Omental fat pad (tissue), 4 donors: ENCODE results near the gene IKZF1. TPM values are rescaled to one million over a fixed set of nuclear protein-coding genes. Genes with fewer than 3 reads are reported as not detected.

Experiments
- ATAC-seq: fragments of 150-250 bp; one replicate; pipeline ENCODE4 v1.9.1; 2016; ENCODE audit warnings: mild to moderate bottlenecking, moderate library complexity; ENCODE audit not compliant: low FRiP score
- DNase-seq: peaks from one replicate; pipeline ENCODE4 v3.0.0-alpha.2; 2019; ENCODE audit warnings: low spot score
- CTCF ChIP-seq, 3 donors: fragments of 450-650 bp; IDR thresholded peaks; one replicate each; pipeline ENCODE4 v1.5.1; 2016 to 2017; ENCODE audit warnings: antibody characterized with exemption in 3 of 3, mild to moderate bottlenecking in 3 of 3, moderate library complexity in 2 of 3
- total RNA-seq, 4 donors: library from RNA; depleted of rRNA; stranded (reverse); fragments of >200 nt; gene quantifications; one replicate each; pipeline ENCODE4 v1.1.0, GENCODE V29; 2016

Gene IKZF1
- total RNA-seq, 4 donors from 2014 or later = 14.6 to 34.5 (median 21.7) TPM

- DNase-seq (no peak), ATAC-seq (no peak)
- no peak for TF ChIP-seq CTCF (IDR thresholded peaks at IDR 0.05)
Observed at GRCh38 chr7:50409856-50410745, 105.6 kb downstream of the IKZF1 start.

- no peak for DNase-seq
- no peak for TF ChIP-seq CTCF (IDR thresholded peaks at IDR 0.05)
- ATAC-seq = no peak
Observed at GRCh38 chr7:50411332-50411731, 106.8 kb downstream of the IKZF1 start.

- ATAC-seq (no peak), DNase-seq (no peak)
- TF ChIP-seq CTCF (IDR thresholded peaks at IDR 0.05) = no peak
Observed at GRCh38 chr7:50412973-50413372, 108.5 kb downstream of the IKZF1 start.

- no peak for TF ChIP-seq CTCF (IDR thresholded peaks at IDR 0.05)
- ATAC-seq = no peak
Observed at GRCh38 chr7:50413561-50413960, 109.0 kb downstream of the IKZF1 start.

GRCh38 chr7:50415844-50416364, 111.4 kb downstream of the IKZF1 start:
- no peak for TF ChIP-seq CTCF (IDR thresholded peaks at IDR 0.05)
- ATAC-seq = no peak

More at GRCh38 chr7:50413561-50413960, 109.0 kb downstream of the IKZF1 start:
- DNase-seq = no peak

GRCh38 chr7:50416527-50417182, 112.1 kb downstream of the IKZF1 start:
- DNase-seq (no peak), ATAC-seq (no peak)
- no peak for TF ChIP-seq CTCF (IDR thresholded peaks at IDR 0.05)

More at GRCh38 chr7:50415844-50416364, 111.4 kb downstream of the IKZF1 start:
- DNase-seq = no peak
